GM18867 (cell line): ENCODE measurements around the gene NUDCD3.

Experiments used
- ATAC-seq: cut with Tn5 transposase; IDR thresholded peaks from one replicate; pipeline ENCODE4 v1.9.1; 2021; ENCODE audit warnings: mild to moderate bottlenecking, moderate library complexity; ENCODE audit not compliant: unreplicated experiment

The NUDCD3 gene

DNA sequence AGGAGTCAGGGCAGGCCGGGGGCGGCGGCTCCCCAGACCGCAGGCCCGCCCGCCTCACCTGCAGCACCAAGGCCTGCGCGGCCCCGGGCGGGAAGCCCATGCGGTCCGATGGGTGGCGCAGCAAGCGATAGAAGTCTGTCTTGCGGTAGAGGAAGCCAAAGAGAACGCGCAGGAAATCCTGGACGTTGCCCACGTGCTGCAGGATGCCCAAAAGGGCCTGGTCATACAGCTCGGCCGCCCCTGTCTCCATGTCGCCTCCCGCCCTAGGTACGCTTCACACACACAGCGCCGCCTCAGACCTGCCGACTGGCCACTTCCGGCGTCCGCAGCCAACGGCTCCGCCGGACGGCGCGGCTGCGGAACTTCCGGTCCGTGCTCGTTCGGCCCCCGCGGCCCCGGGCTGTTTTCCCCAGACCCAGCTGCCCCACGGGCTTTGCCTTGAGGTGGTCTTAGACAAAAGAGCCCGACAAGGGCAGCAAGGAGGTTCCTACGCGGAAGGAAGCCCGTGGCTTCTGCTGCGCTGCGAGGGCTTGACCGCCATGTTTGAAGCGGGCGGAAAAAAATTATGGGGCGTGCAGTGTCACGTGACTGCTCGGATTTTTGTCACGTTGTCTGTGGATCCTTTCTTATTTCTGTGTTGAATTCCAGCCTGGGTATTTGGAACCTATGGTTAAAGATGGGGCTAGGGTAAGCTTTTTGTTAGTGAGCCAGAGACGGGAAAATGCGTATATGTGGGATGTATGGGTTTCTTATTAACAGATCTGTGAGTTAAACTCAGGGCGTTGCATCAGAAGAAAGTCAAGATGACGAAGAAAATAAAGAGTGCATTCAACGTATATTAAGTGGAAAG, at the start of gene NUDCD3:
Gene NUDCD3, minus strand, starts transcription at position 308 of the 850 bp plus-strand sequence. Its CDS starts 58 bp downstream, at position 250.
- peak; percentile 92 for ATAC-seq

DNA sequence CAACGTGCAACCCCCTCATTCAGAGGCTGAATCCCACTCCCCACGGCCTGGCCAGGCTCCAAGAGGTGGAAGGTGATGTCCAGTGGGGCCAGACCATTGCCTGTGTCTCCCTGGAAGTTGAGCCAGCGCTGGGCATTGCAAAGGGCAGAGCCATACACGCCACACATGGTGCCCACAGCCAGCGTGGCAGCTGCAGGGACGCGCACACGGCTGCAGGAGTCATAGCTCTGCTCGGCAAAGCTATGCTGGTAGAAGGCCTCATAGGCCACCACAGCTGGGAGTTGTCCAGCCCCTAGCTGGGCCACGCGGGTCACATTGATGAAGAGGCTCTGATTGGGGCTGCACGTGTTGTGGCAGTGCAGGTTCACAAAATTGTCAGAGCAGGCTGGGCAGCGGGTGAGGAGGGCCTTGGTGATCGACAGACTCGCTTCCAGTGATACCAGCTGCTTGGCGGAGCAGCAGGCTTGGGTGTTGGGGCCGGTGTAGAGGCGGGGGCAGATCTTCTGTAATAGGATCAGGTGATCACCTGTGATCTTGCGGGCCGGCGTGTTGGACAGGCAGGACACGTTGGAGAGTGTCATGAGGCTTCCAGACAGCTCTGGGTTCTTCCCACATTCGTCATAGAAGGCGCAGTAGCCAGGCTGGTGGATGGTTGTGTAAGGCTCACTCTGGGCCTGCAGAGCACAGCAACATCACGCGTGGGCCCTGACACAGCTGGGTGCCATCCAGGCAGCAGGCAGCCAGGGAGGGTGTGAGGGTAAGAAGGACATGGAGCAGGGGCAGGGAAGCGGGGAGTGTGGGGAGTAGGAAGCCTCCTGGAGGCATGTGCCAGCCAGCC, 49.4 kb upstream of the NUDCD3 start:
- no peak for ATAC-seq

DNA sequence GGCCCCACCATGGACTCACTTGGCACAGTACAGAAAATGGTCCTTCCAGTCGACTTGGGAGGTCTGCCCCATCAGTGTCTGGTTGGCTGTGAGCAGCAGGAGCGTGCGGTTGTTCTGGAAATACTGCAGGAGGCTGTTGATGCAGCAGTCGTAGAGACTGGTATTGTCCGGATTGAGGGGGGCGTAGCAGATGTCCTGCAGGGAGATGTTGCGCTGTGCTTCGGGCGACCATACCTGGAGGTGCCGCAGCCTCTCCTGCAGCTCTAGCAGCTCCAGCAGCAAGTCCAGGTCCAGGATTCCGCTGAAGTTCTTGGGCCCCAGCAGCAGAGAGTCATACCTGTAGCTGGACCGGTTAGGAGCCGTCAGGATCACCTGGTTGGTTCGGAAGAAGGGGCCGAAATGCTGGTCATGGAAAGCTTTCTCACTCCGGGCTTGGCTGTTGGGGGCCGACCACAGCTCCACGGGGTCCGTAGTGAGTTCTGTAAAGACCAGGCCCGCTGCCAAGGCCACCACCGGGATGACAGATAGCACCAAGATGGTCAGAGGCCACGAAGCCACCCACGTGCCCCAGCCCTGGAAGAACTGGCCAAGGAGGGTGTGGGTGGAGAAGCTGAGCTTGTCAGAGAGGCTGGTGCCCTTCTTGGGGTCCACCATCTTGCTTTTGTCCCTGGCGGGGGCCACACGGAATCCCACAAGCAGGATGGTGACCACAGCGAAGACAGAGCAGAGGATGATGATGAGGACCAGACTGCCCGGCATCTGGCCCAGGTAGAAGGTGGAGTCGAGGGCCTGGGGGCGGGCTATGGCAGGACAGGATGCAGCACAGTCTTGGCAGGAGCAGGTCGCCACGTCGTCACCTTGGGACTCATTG, 48.6 kb upstream of the NUDCD3 start:
- no peak for ATAC-seq

DNA sequence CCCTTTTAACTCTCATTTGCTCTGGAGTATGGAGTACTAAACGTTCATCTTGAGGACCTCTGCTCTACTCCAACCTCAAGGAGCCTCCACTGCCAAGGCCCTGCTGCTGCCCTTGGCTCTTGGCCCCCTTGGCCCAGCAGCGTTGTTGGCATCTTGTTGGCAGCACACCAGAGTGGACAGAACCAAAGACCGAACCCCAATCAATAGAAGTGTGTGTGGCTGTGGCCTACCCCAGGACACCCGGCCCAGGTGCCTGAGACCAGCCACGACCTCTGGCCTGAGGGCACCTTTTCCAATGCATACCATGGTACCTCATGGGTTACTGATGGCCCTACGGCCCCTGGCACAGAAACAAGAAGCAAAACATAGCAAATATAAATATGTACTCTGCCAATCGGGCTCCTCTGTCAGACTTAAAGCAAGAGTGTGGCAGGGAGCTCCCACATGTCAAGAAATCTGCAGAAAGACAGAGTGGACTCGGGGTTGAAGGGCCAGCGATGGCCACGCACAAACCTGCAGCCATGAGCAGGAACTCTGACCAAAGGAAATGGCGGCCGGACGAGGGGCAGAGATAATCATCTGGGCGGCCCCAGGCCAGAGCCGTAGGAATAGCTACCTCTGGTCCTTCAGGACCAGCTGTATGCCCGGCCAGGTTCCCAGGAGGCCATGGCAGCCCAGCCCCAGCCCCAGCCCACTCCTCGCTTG, 47.8 kb upstream of the NUDCD3 start:
- ATAC-seq, result no peak

DNA sequence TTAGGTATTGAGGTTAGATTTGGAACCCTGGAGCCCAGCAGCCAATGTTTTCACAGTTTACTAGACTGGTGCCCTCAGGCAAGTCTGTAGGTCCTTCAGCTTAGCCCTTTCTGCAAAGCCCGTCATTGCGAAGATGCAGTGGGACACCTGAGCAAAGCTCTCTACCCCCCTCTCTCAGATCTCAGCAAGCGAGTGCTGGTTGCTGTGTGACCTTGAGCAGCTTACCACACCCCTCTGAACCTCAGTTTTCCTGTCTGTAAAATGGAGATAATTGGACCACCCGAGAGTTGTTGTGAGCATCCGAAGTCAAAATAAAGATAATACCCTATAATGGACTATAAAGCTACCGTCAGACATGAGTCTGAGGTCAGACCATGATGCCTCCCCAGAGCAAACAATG, 47.0 kb upstream of the NUDCD3 start:
- no peak for ATAC-seq

DNA sequence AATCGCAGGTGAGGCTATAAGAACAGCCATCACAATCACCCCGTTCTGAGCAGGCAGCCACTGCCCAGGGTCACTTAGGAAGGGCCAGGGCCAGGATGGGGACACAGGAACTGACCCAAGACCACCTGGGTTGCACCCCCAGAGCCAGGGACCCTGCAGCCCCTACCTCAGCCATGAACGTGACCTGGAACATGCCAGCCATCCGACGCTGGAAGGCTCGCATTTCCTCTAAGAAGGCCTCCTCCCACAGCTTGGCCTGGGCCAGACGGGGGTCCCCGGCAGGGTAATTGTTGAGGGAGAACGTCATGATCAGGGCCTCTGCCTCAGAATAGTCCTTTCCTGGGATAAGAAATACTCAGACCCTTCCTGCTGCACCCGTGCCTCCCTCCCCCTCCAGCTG, 45.6 kb upstream of the NUDCD3 start:
- ATAC-seq, result no peak

DNA sequence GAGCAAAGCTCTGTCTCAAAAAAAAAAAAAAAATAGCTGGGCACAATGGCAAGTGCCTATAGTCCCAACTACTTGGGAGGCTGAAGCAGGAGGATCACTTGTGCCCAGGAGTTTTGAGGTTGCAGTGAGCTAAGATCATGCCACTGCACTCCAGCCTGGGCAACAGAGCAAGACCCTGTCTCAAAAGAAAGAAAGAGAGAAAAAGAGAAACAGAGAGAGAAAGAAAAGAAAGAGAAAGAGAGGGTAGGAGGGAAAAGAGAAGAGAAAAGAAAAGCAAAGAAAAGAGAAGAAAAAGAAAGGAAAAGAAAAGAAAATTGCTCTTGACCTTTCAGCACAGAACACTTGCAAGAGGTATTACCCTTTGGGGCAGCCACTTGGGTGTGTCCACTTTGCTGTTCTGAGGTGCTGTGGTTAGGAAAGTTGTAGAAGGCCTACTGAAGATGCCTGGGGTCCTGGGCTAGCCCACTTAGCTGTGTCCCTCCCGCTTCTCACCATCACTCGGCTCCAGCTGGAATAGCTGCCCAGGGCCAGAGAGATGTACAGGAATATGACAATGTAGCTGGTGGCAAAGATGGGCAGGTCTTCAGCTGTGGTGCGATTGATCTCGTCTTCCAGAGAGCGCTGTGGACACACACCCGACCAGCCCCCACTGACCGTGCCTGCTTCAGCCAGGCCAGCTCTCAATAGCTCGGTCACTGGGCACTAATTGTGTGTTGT, 45.0 kb upstream of the NUDCD3 start:
- ATAC-seq, result no peak

DNA sequence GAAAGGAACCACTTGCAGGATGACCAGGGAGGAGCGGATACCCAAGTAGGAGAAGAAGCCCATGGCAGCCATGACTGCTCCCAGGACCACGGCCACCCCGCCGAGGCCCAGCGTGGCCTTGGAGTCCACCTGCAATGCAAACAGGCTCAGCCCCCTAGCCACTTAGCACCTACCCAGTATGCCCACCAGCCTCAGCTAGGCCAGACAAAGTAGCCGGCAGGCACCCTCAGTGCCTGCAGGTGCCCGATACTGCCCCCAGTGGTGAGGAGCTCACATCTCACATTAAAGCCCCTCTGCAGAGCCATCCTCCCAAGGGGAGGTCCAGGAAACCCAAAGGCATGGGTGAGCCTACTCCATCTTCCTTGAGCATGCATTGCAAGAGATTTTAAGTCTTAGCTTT, 44.0 kb upstream of the NUDCD3 start:
- ATAC-seq, result no peak

DNA sequence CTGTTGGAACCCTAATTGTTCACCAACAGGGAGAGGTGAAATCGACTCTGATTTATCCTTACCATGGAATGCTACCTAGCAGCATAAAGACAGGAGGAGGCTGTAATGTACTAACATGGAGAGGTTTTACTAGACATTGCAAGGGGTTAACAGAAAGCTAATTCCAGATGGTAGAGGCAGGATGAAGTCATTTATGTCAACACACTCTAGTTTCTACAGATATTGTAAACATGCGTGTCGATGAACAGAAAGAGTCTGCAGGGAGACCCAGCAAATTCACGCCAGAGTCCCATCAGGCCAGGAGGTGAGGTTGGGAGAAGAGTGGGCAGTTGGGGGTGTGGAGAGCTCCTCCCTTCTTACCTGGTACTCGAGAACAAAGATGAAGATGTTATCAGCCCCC, 43.6 kb upstream of the NUDCD3 start:
- ATAC-seq, result no peak

DNA sequence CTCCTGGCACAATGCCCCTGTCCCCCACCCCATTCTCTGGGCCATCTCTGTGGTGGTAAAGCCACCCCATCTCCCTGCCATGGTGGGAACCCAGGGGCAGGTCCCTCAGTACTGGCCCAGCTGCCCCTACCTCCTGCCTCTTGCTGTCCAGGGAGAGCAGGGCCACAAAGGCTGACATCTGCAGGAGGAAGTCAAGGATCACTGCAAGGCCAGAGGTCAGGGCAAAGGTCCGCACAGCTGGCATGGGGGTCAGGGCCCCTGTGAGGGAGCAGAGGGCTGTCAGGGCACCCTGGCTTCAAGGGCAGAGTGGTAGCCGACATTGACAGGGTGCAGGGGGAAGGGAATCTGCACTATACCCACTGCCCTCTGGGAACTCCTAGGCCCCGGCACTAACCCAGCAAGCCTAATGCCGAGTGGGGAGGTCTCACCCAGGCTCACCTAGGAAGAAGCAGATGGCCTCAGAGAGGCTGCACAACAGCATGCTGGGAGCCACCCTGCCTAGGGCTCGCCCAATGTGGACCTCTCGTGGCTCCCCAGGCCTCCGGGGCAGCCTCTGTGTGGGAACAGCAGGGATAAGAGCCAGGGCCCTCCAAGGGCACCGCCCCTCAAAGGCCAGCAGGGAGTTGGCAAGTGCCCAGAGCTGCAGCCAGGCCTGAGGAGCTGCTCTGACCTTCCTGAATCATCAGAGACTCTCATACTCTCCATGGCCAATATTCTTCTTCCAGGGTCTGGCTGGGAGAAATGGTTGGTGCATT, 43.0 kb upstream of the NUDCD3 start:
- ATAC-seq, result no peak

DNA sequence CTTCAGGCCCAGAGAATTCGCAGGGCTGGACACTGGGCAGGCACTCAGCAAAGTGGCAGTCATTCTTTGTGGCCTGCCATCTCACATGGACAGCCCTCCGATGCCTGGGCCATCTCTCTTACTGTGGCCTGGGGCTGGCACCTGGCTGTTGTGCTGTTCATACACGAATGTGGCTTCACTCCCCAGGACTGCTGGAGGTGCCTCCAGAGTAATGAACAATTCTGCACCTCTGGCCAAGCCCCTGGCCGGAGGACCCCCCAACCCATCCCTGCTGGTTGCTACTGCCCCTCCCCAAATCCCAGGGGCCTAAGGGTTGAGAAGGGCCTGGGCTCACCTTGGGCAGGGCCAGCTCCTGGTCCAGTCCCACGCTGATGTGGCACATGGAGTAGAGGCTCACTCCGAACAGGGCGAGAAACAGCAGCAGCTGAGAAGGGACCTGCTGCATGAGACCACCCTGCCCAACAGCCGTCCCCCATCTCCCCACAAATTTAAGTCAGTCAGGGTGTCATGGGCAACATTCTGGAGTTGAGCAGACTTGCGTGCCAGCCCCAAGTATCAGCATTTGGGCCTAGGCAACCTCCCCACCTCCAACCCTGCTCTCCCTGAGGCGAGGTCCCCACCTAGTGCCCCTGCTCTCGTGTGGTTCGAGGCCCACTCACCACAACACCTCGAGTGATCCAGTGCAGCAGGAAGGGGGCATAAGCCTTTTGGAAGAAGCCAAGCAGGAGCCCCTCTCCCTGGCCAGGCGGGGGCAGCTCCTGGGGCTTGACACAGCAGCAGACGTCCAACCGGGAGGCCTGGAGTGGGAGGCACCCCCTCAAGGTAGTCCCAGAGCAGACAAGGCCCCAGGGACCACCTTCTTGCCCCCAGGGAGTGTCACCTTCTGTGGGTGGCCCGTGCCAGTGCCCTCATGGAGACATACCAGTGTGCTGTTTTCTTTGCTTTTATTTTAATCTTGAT, 41.2 kb upstream of the NUDCD3 start:
- no peak for ATAC-seq

DNA sequence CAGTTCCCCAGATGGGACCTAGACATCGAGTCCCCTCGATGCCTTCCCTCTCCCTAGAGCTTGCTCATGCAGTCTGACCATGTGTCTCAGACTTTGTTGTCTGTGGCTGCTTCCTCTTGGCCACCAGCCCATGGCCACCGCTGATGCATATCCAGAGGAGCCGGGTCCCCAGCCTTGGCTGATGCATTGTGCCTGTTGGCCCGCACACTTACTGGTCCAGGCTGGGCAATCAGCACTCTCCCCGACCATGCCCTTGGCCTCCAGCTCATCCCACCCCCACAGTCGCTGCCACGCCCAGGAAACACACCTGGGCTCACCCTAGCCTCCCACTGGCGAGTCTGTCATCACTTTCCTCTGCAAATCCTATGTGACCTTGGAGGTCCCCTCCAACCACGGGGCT, 40.5 kb upstream of the NUDCD3 start:
- no peak for ATAC-seq

DNA sequence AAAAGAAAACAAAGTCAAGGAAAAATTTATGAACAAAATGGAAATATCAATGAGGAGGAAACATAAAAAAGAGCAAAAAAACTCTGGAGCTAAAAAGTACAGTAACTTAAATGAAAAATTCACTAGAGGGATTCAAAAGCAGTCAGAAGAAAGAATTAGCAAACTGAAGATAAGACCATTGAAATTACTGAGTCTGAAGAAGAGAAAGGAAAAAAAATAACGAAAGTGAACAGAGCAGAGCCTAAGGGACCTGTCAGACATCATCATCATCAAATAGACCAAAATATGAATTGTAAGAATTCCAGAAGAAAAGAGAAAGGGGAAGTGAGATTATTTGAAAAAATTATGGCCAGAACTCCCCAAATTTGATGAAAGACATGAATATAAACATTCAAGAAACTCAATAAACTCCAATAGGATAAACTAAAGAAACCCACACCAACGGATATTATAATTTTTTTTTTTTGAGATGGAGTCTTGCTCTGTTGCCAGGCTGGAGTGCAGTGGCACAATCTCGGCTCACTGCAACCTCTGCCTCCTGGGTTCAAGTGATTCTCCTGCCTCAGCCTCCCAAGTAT, 34.4 kb upstream of the NUDCD3 start:
- no peak for ATAC-seq

DNA sequence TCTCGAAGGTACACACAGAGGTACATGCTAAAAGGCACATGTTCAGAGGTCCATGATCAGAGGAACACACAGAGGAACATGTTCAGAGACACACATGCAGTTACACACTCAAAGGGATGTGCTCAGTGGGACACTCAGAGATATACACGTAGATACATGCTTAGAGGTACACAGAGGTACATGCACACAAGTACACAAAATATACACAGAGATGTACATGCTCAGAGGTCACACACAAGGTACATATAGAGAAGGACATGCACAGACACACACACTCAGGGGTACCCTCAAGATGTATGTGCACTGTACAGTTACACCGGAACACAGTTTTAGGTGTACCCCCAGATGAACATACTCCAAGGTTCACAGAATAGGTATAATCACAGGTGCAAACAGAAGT, 31.9 kb upstream of the NUDCD3 start:
- ATAC-seq, result no peak

DNA sequence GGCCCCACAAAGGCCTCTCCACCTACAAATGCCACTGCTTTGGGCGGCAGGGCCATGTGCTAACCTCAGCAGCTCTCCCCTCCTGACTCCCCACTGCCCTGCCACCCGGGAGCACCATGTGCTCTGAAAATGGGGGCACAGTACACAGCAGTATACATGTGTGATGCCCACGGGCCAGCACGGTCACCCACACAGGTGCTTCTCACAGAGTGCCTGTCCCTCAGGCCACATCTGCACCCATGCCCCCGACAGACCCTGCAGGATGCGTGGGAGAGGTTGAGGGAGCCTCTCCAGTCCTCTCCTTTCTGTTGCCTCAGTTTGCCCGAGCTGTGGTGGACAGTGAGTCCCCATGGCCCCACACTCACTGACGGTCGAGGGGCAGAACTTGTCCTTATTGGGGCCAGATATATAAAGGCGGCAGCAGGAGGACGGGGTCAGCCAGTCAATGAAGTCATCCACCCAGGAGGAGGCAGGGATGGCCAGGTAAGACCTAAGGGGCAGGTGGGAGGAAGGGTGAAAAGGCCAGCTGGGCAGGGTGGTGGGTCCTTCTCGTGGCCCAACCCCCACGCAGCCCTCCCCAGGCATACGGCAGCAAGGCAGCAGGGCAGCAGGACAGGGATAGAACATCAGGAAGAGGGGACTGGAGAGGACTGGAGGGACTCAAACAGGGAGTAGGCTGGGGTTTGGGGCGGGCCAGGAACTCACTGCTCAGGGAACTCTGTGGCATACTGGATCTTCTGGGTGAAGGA, 31.1 kb upstream of the NUDCD3 start:
- no peak for ATAC-seq

DNA sequence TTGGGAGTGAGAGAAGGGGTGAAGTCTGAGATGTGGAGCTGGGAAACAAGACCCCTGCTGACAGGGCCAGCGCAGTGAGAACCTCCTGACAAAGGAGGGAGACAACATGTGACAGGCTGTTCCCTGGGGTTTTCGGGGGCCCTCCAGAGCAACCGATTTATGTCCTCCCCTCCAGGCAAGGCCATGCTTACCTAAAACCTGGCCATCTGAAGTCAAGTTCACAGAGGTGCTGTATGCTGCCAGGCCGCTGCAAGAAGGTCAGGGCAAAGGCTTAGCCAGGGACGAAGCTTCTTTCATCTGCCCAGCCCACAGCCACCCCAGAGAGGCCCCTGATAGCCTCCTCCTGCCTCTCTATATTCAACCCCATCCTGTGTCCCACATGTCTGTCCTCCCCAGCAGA, 30.1 kb upstream of the NUDCD3 start:
- no peak for ATAC-seq

DNA sequence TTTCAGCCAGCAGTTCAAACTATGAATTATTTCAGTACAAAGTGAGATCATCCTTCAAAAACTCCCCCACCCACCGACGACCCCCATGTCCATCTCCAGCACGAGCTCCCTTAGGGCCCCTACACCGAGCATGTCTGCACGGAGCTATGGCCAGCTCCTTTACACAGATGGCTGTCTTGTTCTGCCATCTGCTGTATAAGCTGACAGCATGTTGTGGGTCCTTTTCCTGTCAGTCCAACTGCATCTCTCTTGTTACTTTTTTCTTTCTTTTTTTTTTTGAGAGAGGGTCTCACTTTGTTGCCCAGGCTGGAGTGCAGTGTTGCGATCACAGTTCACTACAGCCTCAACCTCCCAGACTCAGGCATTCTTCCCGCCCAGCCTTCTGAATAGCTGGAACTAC, 29.1 kb upstream of the NUDCD3 start:
- no peak for ATAC-seq
